IPS-11a (cell line): ENCODE measurements around the gene MADCAM1.
A peak's percentile ranks its signal among the peaks of the same experiment; 100 is the strongest.

ENCODE experiments used
- H3K4me3 ChIP-seq: one replicate; pipeline ENCODE4 v1.5.1; 2013; ENCODE audit warnings: low read depth, low read length, control low read depth

Gene MADCAM1

DNA sequence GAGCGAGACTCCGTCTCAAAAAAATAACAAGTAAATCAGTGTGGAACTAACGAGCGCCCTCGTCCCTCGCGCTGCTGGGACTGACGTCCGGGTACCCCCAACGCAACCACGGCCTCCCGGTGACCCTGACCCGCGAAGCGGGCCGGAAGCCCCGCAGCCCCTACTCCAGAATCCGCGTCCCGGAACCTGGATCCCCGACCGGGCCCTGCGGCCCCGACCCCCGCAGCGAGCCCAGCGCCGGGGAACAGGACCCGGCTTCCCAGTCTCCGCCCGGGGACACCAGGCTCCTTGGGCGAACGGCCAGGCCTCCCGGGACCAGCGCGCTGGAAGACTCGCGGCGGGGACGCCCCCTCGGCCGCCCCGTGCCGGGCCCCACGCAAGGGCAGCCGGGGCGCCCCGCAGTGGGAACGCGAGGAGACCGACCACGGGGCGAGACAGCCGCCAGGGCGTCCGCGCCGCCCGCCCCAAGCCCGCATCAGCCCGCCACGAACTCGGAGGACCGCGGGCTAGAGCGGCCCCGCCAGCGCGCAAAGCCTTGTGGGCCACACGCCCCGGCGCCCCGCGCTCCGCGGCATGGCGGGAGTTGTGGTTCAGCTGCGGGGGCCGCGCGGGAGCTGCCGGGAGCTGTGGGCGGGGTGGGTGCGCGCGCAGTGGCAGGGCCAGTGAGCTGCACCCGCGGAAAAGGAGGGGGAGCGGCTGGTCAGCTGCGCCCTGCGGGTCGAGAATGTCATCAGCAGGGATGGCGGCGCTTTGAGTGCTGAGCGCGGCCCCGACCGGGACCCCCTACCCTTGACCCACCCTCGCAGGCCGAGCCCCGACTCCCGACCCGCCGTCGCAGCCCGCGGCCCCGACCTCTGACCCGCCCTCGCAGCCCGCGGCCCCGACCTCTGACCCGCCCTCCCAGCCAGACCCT lies 7.5 kb upstream of the MADCAM1 start:
- H3K4me3 ChIP-seq: peak overlapping the region; percentile 72

DNA sequence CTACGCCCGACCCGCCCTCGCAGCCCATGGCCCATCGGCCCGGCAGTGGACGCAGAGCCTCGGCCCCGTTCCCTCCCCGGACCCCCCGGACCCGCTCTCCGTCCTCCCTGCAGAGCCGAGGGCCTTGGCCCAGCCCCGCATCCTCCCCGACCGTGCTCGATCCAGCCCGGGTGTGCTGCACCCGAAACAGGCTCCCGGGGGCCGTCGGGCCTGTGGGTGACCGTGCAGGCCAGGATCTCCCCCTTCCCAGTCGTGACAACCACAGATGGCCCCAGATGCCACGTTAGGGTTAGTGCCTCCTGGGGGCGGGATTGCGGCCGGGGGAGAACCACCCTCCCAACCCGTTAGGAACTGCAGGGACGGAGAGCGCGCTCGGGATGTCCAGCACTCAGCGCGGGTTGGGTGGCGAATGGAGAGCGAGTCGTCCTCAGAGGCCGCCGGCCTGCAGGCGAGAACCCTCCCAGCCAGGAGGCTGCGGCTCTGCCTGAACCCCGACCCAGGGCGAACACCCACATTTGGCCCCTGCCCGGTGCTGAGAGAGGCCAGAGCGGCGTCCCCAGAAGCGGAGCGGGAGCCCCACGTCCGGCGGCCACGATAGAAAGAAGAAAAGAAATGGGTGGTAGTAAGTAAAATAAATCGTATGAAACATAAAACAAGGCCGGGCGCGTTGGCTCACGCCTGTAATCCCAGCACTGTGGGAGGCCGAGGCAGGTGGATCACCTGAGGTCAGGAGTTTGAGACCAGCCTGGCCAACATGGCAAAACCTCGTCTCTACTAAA lies 6.7 kb upstream of the MADCAM1 start:
- H3K4me3 ChIP-seq: peak overlapping the region; percentile 72

DNA sequence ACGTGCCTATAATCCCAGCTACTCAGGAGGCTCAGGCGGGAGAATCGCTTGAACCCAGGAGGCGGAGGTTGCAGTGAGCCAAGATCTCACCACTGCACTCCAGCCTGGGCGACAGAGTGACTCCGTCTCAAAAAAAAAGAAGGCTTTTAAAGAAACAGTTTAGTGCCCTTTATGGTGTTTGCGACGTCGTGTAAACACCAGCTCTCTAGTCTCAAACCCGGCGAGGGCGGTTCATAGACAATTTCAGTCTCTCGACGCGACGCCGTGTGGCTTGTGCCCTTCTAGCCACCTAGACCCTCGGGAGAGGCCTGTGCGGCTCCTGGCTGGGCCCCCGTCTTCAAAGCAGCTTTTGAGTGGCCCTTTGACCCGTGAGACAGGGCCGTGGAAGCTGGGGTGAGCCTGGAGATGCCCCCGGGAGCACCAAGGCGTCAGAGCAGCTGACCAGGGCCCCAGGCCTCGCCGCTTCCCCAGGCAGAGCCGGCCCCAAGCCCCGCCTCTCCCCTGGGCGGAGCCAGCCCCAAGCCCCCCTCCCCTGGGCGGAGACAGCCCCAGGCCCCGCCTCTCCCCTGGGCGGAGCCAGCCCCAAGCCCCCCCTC lies 5.0 kb upstream of the MADCAM1 start:
- no peak overlapping the region for H3K4me3 ChIP-seq

DNA sequence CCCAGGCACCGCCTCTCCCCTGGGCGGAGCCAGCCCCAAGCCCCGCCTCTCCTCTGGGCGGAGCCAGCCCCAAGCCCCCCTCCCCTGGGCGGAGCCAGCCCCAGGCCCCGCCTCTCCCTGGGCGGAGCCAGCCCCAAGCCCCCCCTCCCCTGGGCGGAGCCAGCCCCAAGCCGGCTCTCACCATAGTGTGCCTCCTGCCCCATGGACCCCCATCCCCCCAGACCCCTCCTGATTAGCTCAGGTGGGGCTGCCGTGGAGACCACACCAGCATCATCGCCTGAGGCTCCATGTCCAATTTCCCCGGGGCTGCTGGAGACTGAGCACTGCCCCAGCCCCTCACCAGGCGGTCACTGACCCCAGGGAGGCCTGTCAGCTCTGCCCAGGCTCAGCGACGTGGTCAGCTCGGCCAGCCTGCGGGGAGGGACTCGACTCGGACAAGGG lies 4.2 kb upstream of the MADCAM1 start:
- H3K4me3 ChIP-seq: no peak overlapping the region

DNA sequence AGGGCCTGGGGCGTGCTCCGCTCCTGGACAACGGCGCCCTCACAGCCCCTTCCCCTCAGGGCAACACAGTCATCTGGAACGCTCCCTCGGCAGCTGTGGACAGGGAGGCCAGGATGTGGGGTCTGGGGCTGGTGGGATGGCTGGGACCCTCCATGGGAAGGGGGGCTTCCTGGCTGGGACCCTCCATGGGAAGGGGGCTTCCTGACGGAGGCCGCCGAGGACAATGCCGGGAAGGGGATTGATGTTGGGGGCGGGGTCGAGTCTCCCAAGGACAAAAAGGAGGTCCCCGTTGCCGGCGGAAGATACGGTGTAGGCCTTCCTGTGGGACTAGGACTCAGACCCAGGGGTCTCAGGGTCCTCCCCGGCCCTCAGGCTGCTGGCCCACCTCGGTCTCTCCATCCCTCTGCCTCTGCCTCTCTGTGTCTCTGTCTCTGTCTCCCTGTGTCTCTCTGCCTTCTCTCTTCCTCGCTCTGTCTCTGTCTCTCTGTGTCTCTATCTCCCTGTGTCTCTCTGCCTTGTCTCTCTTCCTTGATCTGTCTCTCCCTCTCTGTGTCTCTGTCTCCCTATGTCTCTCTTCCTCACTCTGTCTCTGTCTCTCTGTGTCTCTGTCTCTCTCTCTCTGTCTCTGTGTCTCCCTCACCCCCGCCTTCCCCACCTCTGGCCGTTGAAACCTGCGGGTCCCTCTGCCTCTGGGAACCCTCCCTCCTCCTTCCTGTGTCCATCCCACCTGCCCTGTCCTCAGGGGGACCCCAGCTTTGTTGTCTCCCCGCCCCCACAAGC lies 2.7 kb upstream of the MADCAM1 start:
- H3K4me3 ChIP-seq: no peak overlapping the region

DNA sequence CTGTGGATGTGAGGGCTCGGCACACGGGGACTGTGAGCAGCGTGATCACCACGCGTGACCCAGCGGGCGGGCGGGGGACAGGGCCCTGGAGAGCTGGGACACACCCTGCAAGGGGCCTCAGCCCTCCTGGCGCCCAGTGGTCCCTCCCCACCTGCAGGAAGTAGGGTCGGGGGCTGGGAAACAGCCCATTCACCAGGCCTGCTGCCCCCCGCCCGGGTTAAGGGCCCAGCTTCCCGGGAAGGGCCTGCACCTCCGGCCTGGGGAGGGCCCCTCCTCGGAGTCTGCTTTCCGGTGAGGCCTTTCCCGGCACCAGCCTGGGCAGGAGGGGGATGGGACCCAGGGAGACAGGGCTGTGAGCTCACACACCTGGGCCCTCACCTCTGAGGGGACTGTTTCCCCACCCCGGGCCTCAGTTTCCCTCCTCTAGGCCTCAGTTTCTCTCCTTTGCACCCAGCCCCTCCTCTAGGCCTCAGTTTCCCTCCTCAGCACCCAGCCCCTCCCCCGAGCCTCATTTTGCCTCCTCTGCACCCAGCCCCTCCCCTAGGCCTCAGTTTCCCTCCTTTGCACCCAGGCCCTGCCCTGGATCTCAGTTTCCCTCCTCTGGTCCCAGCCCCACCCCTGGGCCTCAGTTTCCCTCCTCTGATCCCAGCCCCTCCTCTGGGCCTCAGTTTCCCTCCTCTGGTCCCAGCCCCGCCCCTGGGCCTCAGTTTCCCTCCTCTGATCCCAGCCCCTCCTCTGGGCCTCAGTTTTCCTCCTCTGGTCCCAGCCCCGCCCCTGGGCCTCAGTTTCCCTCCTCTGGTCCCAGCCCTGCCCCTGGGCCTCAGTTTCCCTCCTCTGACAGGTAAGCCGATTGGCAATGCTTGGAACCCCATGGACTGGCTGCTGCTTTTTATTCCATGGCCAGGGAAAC lies 1.9 kb upstream of the MADCAM1 start:
- H3K4me3 ChIP-seq: no peak overlapping the region

DNA sequence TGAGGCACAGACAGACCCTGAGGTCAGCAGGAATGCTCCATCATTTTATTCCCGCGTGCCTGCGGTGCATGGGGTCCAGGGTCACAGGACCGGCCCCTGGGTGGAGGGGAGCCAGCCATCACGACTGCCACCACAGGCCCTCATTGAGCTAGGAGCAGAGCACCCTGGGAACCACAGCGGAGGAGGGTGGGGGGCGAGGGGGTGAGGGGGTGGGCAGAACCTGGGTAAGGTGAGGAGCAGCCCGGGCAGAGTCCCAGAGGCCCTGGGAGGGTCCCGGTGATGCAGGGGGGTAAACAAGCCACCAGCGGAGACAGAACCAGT lies 1.2 kb upstream of the MADCAM1 start:
- H3K4me3 ChIP-seq: no peak overlapping the region

DNA sequence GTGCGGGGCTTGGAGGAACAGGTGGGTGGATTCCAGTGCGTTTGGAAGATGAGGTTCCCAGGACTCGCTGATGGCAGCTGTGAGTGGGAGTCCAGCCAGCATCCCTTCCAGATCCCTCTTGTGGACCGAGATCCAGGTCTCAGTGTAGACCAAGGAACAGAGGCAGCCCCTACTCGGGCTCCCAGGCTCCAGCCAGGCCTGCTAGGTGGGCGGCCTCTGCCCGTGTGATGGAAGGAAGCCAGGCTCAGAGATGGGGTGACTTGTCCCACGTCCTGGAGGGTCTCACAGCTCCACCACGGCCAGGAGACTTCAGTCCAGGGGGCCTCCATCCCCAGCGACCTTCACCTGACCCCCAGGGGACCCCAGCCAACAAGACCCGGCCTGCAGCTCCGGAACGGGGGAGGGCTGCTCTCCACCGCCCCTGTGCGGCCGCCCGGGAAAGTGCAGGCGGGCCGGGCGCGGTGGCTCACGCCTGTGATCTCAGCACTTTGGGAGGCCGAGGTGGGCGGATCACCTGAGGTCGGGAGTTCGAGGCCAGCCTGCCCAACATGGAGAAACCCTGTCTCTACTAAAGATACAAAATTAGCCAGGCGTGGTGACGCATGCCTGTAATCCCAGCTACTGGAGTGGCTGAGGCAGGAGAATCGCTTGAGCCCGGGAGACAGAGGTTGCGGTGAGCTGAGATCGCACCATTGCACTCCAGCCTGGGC lies 729 bp upstream of the MADCAM1 start:
- no peak overlapping the region for H3K4me3 ChIP-seq

DNA sequence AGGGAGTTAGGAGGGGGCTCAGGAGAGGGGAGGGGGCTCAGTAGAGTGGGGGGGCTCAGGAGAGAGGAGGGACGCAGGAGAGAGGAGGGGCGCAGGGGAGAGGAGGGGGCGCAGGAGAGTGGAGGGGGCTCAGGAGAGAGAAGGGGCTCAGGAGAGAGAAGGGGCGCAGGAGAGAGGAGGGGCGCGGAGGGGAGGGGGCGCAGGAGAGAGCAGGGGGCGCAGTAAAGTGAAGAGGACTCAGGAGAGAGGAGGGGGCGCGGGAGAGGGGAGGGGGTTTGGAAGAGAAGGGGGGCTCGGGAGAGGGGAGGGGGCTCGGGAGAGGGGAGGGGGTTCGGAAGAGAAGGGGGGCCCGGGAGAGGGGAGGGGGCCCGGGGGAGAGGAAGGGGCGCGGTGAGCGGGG lies 700 bp downstream of the MADCAM1 start:
- no peak overlapping the region for H3K4me3 ChIP-seq

DNA sequence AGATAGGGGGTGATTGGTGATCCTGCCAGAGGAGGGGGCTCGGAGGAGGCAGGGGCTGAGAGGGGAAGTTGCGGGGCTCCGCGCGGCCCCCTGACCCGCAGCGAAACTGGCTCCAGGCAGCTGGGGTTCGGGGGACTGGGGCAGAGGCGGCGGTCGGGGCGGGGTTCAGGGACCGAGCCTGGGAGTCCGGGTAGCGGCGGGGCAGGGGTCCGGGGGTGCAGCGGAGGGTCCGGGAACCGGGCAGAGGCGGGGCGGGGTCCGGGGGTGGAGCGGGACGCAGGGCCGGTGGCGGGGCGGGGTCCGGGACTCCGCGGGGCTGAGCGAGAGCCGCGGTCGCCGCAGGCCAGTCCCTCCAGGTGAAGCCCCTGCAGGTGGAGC lies 1.2 kb downstream of the MADCAM1 start:
- peak overlapping the region; percentile 43 for H3K4me3 ChIP-seq

DNA sequence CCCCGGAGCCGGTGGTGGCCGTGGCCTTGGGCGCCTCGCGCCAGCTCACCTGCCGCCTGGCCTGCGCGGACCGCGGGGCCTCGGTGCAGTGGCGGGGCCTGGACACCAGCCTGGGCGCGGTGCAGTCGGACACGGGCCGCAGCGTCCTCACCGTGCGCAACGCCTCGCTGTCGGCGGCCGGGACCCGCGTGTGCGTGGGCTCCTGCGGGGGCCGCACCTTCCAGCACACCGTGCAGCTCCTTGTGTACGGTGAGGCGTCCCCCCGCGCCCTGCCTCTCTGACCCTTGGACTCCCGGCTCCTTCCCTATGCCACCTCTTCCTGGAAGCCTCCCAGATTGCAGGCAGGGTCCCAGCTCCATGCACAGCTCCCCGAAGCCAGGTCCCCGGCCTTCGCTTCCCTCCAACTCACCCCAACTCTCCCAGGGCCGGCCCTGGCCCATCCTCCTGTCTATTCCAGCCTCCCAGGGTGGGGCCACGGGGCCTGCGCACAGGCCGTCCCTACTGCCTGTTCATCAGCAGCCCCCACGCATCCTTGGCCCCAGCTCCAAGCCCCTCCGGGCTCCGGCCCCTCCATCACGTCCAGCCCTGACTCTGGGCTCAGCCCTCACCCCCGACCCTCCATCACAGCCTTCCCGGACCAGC lies 1.7 kb downstream of the MADCAM1 start:
- peak overlapping the region; percentile 43 for H3K4me3 ChIP-seq

DNA sequence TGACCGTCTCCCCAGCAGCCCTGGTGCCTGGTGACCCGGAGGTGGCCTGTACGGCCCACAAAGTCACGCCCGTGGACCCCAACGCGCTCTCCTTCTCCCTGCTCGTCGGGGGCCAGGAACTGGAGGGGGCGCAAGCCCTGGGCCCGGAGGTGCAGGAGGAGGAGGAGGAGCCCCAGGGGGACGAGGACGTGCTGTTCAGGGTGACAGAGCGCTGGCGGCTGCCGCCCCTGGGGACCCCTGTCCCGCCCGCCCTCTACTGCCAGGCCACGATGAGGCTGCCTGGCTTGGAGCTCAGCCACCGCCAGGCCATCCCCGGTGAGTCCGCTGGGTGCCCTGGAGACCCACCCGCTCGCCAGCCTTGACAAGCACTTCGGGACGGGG lies 2.2 kb downstream of the MADCAM1 start:
- H3K4me3 ChIP-seq: no peak overlapping the region

DNA sequence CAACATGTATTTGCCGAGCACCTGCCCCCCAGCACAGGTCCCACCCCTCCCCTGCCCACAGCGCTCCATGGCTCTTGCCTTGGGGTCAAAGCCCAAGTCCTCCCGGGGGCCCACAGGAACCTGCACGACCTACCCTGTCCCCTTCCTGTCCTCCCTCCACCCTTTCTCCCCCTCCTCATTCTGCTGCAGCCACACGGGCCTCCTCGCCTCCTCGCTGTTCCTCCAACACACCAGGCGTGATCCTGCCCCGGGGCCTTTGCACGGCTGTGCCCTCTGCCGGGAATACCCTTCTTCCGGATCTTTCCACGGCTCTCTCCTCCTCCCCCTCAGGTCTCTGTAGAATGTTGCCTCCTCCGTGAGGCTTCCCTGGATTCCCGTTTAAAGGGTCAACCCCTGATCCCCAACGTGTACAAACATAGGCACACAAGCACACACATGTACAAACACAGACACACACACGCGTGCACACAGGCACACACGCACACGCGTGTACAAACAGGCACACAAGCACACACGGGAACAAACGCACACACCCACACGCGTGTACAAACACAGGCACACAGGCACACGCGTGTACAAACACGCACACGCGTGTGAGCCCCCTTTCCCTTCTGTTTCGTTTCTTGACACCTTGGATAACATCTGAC lies 2.8 kb downstream of the MADCAM1 start:
- no peak overlapping the region for H3K4me3 ChIP-seq

DNA sequence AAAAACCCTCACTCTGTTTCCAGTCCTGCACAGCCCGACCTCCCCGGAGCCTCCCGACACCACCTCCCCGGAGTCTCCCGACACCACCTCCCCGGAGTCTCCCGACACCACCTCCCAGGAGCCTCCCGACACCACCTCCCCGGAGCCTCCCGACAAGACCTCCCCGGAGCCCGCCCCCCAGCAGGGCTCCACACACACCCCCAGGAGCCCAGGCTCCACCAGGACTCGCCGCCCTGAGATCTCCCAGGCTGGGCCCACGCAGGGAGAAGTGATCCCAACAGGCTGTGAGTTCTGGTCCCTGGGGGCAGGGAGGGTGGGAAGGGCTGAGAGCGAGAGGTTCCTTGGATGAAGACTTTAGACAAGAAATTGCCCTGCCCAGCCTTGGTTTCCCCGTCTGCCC lies 5.4 kb downstream of the MADCAM1 start:
- no peak overlapping the region for H3K4me3 ChIP-seq

DNA sequence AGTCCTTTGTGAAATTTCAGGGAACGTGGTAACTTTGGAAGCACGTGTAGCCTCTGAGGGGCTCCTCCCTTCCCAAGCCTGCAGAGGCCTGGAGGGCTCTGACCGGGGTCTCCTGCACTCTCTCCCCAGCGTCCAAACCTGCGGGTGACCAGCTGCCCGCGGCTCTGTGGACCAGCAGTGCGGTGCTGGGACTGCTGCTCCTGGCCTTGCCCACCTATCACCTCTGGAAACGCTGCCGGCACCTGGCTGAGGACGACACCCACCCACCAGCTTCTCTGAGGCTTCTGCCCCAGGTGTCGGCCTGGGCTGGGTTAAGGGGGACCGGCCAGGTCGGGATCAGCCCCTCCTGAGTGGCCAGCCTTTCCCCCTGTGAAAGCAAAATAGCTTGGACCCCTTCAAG lies 8.3 kb downstream of the MADCAM1 start:
- no peak overlapping the region for H3K4me3 ChIP-seq

DNA sequence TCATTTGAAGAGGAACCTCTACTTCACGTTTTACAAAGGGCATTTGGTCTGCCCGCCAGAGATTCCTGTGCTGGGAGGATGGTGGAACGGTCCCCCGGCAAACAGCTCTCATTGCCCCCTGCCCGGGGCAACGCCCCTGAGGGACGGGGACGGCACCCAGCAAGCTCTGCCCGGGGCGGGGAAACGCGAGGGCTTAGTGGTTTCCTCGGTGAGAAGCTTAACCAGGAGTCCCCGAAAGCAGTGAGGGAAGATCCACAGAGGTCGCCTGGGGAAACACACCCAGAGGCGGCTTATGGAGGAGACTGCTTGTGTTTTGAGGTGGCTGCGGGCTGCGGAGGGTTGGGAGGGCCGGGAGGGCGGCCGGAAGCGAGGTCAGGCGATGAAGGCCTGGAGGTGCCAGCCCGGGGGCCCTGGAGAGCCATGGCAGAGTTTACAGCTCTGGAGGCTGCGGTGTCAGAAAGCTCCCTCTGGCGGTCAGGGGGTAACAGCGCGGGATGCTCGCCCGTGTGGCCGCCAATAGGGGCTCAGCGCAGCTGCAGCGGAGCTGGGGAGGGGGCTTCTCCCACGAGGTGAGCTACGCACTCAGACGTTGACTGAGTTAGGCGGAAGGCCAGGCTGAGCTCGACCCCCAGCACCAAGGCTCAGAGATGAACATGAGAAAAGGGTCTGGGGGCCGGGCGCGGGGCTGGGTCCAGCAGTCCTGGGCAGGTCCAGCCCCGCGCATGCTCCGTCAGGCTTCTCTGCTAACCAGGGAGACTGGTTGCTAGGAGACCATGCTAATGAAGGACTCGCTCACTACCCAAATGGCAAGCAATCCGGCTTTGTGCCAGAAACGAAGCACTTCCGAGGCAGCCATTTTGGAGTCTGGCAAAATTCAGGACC lies 10.4 kb downstream of the MADCAM1 start:
- peak overlapping the region; percentile 87 for H3K4me3 ChIP-seq
